ENCODE measurements around the gene AARSD1.

AARSD1 gene

DNA sequence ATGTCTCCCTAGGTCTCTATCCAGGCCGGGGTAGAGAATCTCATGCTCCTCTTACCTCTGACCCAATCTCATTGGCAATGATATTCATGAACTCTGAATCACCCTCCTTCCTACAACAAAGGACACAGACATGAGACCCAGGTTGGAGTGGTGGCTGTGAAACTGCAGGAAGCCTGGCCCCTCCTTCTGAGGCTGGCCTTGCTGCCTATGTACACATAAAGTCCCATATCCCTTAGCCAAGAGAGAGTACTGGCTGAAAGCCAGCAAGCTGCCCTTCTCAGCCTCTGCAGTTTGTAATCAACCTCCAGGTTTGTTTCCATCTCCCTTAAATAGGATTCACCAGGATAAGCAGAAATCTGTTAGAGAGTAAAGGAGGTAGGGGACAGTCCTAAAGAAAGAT, 10.6 kb downstream of the AARSD1 start:
- peaks cover 3% of the 10 kb centered on the region for H3K36me3 ChIP-seq (replicated peaks; ENCODE audit: insufficient read depth, low read length)

DNA sequence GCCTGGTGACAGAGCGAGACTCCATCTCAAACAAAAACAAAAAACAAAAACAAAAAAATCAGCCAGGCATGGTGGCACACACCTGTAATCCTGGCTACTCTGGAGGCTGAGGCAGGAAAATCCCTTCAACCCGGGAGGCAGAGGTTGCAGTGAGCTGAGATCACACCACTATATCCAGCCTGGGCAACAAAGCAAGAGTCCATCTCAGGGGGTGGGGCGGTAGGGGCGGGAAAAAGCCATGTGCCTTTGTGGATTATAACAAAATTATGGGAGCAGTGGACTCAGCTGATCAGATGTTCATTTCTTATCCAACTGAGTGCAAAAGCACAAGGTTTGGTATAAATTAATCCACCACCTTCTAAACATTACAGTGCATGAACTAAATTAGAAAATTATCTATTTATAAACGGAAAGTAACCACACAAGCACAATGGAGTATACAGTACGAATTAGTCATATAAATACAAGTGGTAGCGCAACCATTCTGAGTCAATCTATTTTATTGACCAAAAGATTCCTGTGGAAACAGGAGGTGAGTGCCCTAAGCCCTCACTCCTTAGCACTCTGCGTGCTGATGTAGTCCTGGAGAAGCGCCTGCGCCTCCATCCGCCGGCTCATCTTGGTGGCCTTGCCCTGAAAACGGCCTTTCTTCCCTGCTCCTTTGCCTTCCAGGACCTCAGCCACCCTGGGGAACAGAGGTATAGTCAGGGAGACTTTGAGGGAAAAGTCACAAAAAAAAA, 14.0 kb downstream of the AARSD1 start:
- 0 out of 2 replicates have a peak, but pooled peaks cover 3% of the 10 kb centered on the region for H3K36me3 ChIP-seq (replicated peaks; ENCODE audit: insufficient read depth, low read length)
- DNase-seq, result no peak
- no peaks in the 10 kb centered on the region for H3K9me2 ChIP-seq (replicated peaks; ENCODE audit: insufficient read depth, low read length)

More for the DNA sequence above, 10.6 kb downstream of the AARSD1 start:
- no peak overlapping the region for H3K27ac ChIP-seq (ENCODE audit: low read length)
- H3K4me3 ChIP-seq (ENCODE audit: low read length), result no peak overlapping the region
- H3K4me2 ChIP-seq (ENCODE audit: low read depth, low read length), result no peak overlapping the region
- no peak overlapping the region for H2AFZ ChIP-seq (ENCODE audit: low read length)
- H4K20me1 ChIP-seq (ENCODE audit: insufficient read depth, low read length), result no peaks in the 10 kb centered on the region
- H3K79me2 ChIP-seq (ENCODE audit: low read length), result no peaks in the 10 kb centered on the region
- H3K4me1 ChIP-seq (ENCODE audit: low read length), result no peaks in the 10 kb centered on the region
- H3F3A ChIP-seq (ENCODE audit: insufficient read depth, low read length), result no peaks in the 10 kb centered on the region
- no peaks in the 10 kb centered on the region for H3K27me3 ChIP-seq (replicated peaks; ENCODE audit: insufficient read depth, low read length)
- TF ChIP-seq EZH2 (optimal IDR thresholded peaks at IDR 0.05; ENCODE audit: low read depth, low read length) (no peak), EZH2phosphoT487 (IDR thresholded peaks at IDR 0.05; ENCODE audit: low read length) (no peak)
- TF ChIP-seq, protein P1, sequence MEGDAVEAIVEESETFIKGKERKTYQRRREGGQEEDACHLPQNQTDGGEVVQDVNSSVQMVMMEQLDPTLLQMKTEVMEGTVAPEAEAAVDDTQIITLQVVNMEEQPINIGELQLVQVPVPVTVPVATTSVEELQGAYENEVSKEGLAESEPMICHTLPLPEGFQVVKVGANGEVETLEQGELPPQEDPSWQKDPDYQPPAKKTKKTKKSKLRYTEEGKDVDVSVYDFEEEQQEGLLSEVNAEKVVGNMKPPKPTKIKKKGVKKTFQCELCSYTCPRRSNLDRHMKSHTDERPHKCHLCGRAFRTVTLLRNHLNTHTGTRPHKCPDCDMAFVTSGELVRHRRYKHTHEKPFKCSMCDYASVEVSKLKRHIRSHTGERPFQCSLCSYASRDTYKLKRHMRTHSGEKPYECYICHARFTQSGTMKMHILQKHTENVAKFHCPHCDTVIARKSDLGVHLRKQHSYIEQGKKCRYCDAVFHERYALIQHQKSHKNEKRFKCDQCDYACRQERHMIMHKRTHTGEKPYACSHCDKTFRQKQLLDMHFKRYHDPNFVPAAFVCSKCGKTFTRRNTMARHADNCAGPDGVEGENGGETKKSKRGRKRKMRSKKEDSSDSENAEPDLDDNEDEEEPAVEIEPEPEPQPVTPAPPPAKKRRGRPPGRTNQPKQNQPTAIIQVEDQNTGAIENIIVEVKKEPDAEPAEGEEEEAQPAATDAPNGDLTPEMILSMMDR (IDR thresholded peaks at IDR 0.05; ENCODE audit: low read length), result no peak
- no peaks in the 10 kb centered on the region for H3K9me3 ChIP-seq (replicated peaks; ENCODE audit: insufficient read depth, low read length)
- no peak overlapping the region for H3K9ac ChIP-seq (ENCODE audit: low read length)
- no peak for DNase-seq
- H3K9me2 ChIP-seq (replicated peaks; ENCODE audit: insufficient read depth, low read length), result no peaks in the 10 kb centered on the region

GRCh38 chr17:42946812-42947211, 17.4 kb downstream of the AARSD1 start:
- Histone ChIP-seq H3K4me2 (ENCODE audit: low read depth, low read length) (no peak overlapping the region), H3K9me2 (replicated peaks; ENCODE audit: insufficient read depth, low read length) (no peaks in the 10 kb centered on the region), H3F3A (ENCODE audit: insufficient read depth, low read length) (no peaks in the 10 kb centered on the region), H3K79me2 (ENCODE audit: low read length) (no peaks in the 10 kb centered on the region), H3K27ac (ENCODE audit: low read length) (no peak overlapping the region), H2AFZ (ENCODE audit: low read length) (no peak overlapping the region), H3K36me3 (replicated peaks; ENCODE audit: insufficient read depth, low read length) (no peaks in the 10 kb centered on the region), H3K9me3 (replicated peaks; ENCODE audit: insufficient read depth, low read length) (no peaks in the 10 kb centered on the region), H3K9ac (ENCODE audit: low read length) (no peak overlapping the region), H4K20me1 (ENCODE audit: insufficient read depth, low read length) (no peaks in the 10 kb centered on the region), H3K4me1 (ENCODE audit: low read length) (no peaks in the 10 kb centered on the region), H3K27me3 (replicated peaks; ENCODE audit: insufficient read depth, low read length) (no peaks in the 10 kb centered on the region), H3K4me3 (ENCODE audit: low read length) (no peak overlapping the region)
- DNase-seq, result no peak
- TF ChIP-seq, protein P1 (IDR thresholded peaks at IDR 0.05; ENCODE audit: low read length), result no peak
- TF ChIP-seq EZH2phosphoT487 (IDR thresholded peaks at IDR 0.05; ENCODE audit: low read length) (no peak), EZH2 (optimal IDR thresholded peaks at IDR 0.05; ENCODE audit: low read depth, low read length) (no peak)

More for the DNA sequence above, 14.0 kb downstream of the AARSD1 start:
- Histone ChIP-seq H3K27ac (ENCODE audit: low read length) (no peak overlapping the region), H3F3A (ENCODE audit: insufficient read depth, low read length) (no peaks in the 10 kb centered on the region), H3K79me2 (ENCODE audit: low read length) (no peaks in the 10 kb centered on the region), H4K20me1 (ENCODE audit: insufficient read depth, low read length) (no peaks in the 10 kb centered on the region), H3K4me2 (ENCODE audit: low read depth, low read length) (no peak overlapping the region), H2AFZ (ENCODE audit: low read length) (no peak overlapping the region), H3K9ac (ENCODE audit: low read length) (no peak overlapping the region), H3K9me3 (replicated peaks; ENCODE audit: insufficient read depth, low read length) (no peaks in the 10 kb centered on the region), H3K27me3 (replicated peaks; ENCODE audit: insufficient read depth, low read length) (no peaks in the 10 kb centered on the region), H3K4me1 (ENCODE audit: low read length) (no peaks in the 10 kb centered on the region), H3K4me3 (ENCODE audit: low read length) (no peak overlapping the region)
- TF ChIP-seq, protein P1 (IDR thresholded peaks at IDR 0.05; ENCODE audit: low read length), result no peak
- TF ChIP-seq EZH2phosphoT487 (IDR thresholded peaks at IDR 0.05; ENCODE audit: low read length) (no peak), EZH2 (optimal IDR thresholded peaks at IDR 0.05; ENCODE audit: low read depth, low read length) (no peak)
